HG02970 (cell line): Measurements from ENCODE around the gene LTB.
"Not testable (repeated sequence)": the region's sequence is repeated elsewhere in the genome, so short reads cannot be mapped to it uniquely, and the experiment has no call there.

Experiments
- ATAC-seq: cut with Tn5 transposase; IDR thresholded peaks from one replicate; pipeline ENCODE4 v1.9.1; 2021; ENCODE audit warnings: mild to moderate bottlenecking, moderate library complexity, moderate number of reproducible peaks; ENCODE audit not compliant: unreplicated experiment, low FRiP score

Gene LTB

GRCh38 chr6:31556307-31556706, 25.9 kb downstream of the LTB start:
- no peak for ATAC-seq

DNA sequence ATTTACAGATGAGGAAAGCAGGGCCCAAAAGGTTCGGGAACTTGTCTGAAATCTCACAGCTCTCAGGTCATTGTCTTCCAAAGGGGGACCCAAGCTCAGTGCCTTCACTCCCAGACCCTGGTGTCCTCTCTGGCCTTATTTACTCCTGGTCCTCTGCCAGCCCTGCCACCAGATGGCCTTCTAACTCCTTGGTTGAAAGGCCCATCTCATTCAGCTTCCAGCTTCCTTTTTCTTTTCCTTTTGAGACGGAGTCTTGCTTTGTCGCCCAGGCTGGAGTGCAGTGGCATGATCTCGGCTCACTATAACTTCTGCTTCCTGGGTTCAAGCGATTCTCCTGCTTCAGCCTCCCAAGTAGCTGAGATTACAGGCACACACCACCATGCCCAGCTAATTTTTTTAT, 30.9 kb downstream of the LTB start:
- ATAC-seq, result not testable (repeated sequence)

GRCh38 chr6:31548544-31548873, 33.7 kb downstream of the LTB start:
- ATAC-seq, result no peak

DNA sequence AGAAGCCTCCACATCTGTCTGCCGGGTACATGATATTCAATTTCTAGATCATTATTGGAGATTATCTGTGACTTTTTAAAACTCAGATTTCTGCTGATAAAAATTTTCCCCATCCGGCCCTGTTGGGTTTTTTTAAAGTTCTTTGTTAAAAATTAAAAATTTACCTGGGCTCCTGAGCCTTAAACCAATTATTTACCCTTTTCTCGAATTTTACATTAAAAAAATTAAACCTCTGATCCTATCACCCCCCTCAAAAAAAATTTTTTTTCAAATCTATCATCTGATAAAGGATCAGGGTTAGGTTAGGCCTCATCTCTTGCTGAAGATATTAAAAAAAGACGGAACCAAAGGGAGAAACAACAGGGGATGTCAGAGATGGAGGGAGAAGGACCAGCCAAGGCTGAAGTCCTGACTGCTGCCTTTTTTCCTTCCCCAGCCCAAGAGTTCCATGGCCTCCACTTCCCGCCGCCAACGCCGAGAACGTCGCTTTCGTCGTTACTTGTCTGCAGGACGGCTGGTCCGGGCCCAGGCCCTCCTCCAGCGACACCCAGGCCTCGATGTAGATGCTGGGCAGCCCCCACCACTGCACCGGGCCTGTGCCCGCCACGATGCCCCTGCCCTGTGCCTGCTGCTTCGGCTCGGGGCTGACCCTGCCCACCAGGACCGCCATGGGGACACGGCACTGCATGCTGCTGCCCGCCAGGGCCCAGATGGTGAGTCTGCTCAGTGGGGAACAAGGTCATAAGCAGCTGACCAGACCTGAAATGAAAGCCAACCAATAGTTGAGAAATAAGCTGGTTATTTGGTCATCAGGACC, 34.3 kb downstream of the LTB start:
- ATAC-seq, result no peak

- peak; percentile 68 for ATAC-seq
Observed at GRCh38 chr6:31546958-31547726, 35.1 kb downstream of the LTB start, which contains the start of gene NFKBIL1. Gene NFKBIL1, plus strand, starts transcription at chr6:31547608. Its CDS starts 87 bp downstream, at chr6:31547695.

DNA sequence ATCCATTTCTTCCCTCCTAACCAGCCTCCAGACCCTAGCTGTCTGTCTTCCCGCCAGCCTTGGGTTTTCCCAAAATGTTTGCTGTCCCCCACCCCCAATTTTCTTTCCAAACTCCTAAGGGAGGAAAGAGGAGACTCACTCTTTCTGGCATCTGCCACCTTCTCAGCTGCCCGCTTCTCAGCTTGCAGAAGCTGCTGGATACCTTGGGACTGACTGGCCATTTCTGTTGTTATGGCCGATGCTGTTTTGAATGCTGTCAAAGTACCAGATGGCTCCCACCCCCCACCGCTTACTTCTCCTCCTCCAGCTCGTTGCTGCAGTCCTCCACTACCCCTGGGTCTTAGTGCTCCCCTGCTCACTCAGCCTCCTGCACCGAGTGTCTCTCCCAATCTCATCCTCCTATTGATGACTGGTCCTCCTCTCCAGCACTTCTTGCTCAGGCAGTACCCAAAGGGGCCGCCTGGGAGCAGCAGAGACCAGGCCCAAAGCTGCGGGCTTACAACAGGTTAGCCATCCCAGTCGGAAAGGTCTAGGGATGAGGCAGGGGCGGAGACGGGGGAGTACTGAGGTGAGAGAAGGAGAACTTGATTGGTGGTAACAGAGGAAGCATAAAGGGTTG, 35.8 kb downstream of the LTB start, which contains the start of gene ATP6V1G2:
TSS of gene ATP6V1G2 (minus strand) at position 270 of the 619 bp plus-strand sequence. CDS start at position 221, 49 bp downstream.
- ATAC-seq, result peak; percentile 56

GRCh38 chr6:31545291-31545690, 36.9 kb downstream of the LTB start:
- no peak for ATAC-seq

- no peak for ATAC-seq
Observed at GRCh38 chr6:31544676-31545075, 37.5 kb downstream of the LTB start.

GRCh38 chr6:31543639-31544038, 38.6 kb downstream of the LTB start:
- ATAC-seq, result no peak

DNA sequence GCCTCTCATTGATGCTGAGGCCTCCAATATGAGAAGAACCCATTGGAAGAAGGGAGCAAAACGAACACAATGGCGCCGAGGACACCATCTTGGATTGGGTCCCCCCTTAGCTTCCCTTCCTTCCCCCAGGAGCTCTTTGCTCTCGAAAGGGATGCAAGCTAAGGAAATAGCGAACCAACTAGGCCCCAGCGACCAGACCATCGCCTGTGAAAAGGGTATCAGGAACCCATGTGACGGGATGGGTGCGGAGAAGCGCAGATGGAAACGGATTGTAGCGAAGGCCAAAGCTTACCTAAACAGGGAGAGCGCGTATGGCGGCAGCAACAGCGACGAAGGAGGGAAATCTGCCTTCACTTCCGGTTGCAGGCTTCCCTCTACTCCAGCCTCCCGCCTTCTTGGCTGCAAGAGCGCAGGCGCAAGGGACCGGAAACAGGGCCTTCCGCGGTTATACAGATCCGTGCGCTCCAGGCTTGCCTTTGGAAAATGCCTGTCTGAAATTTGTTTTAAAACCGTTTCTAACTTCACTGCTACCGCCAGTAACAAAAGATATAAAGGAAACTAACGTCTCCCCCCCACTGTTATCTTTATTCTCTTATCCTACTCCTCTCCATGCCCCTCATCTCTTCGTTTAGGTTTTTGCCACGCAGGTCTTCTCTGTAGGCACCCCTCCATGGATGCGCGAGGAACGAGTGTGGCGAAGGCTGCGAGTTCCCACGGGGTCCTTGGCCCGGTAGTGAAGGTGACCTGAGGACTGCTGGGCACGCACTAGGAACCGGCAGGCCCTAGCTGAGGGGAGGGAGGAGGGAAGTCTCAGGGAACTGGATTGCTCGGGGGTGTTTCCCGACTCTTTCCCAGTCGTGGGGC, 40.3 kb downstream of the LTB start, which contains the start of gene DDX39B:
TSS of gene DDX39B (minus strand) at position 346 of the 864 bp plus-strand sequence. CDS start 1,471 bp downstream, outside the sequence.
- ATAC-seq, result peak; percentile 49

GRCh38 chr6:31541059-31541657, 41.1 kb downstream of the LTB start:
- no peak for ATAC-seq

GRCh38 chr6:31540640-31541039, 41.6 kb downstream of the LTB start:
- no peak for ATAC-seq

GRCh38 chr6:31538805-31539400, 43.3 kb downstream of the LTB start:
- no peak for ATAC-seq

GRCh38 chr6:31535538-31536324, 46.5 kb downstream of the LTB start:
- ATAC-seq, result no peak

- no peak for ATAC-seq
Observed at GRCh38 chr6:31534521-31535040, 47.6 kb downstream of the LTB start.

DNA sequence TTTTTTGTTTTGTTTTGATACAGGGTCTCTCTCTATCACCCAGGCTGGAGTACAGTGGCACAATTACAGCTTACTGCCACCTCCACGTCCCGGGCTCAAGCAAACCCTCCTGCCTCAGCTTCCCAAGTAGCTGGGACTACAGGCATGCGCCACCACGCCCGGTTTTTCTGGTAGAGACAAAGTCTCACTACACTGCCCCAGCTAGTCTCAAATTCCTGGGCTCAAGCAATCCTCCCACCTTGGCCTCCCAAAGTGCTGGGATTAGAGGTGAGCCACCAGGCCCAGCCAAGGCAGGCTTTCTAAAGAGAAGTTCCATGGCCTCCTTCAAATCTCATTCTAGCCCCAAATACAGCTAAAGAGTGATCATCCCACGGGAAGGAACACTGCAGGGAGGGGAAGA, 48.2 kb downstream of the LTB start:
- no peak for ATAC-seq

GRCh38 chr6:31533455-31533841, 48.8 kb downstream of the LTB start:
- no peak for ATAC-seq
